Inflammatory macrophage treated with lipopolysaccharide for 4 hours (primary cell): ENCODE measurements around the gene AQP1.

ENCODE experiments used
- DNase-seq: peaks from one replicate; pipeline ENCODE4 v3.0.0-alpha.2; 2020

Gene AQP1

DNA sequence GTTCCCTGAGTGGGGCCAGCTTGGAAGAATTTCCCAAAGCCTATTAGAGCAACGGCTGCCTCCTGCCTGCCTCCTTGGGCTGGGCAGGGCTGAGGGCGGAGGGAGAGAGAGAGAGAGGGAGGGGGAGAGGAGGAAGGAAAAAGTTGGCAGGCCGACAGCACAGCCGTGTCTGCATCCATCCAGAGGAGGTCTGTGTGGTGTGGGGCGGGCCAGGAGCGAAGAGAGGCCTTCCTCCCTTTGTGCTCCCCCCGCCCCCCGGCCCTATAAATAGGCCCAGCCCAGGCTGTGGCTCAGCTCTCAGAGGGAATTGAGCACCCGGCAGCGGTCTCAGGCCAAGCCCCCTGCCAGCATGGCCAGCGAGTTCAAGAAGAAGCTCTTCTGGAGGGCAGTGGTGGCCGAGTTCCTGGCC is at the start of gene AQP1:
AQP1 (plus strand) TSS at position 293 of the 409 bp plus-strand sequence; CDS start at position 350, 57 bp downstream.
- no peak for DNase-seq

GRCh38 chr7:30862995-30863705 is 48.5 kb upstream of the AQP1 start:
- DNase-seq = no peak

- DNase-seq = no peak
Observed at GRCh38 chr7:30863706-30864035, 48.0 kb upstream of the AQP1 start.

GRCh38 chr7:30864101-30864500 is 47.6 kb upstream of the AQP1 start:
- no peak for DNase-seq

DNA sequence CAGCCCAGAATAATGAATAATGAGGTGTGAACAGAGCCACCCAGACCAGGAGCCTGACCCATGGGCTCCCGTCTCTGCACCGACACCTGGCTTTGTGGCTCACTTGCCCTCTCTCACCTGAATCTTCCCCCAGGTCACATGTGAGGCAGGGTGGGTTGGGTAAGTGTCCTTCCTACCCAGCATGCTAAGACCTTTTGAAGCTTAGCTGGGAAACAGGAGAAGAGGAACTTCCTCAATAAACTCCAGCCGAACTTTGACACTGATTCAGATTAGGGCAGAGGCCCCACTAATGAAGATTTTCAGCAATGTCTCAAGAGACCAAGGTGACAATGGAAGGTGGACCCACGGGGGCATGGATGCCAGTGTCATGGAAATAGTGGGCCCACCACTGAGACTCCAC is 46.6 kb upstream of the AQP1 start:
- DNase-seq = no peak

GRCh38 chr7:30865821-30866220 is 45.8 kb upstream of the AQP1 start:
- no peak for DNase-seq

GRCh38 chr7:30866939-30867338 is 44.7 kb upstream of the AQP1 start:
- DNase-seq = no peak

DNA sequence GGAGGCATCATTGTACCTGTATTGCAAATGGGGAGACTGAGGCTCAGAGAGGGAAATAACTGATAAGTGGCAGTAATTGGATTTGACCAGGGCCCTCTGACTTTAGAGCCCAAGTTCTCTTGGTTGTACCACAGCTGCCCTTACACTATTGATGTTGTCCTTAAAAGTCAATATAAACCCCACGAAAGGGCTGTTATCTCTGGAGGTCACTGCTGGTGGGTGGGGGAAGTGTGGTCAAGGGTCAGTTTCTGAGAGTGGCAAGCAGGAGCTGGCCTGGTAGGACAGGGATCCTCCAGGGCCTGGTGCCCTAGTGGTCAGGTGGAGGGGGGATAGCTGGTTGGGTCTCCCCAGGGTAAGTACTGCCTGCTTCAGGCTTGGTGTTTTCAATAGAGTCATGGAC is 44.2 kb upstream of the AQP1 start:
- DNase-seq = no peak

DNA sequence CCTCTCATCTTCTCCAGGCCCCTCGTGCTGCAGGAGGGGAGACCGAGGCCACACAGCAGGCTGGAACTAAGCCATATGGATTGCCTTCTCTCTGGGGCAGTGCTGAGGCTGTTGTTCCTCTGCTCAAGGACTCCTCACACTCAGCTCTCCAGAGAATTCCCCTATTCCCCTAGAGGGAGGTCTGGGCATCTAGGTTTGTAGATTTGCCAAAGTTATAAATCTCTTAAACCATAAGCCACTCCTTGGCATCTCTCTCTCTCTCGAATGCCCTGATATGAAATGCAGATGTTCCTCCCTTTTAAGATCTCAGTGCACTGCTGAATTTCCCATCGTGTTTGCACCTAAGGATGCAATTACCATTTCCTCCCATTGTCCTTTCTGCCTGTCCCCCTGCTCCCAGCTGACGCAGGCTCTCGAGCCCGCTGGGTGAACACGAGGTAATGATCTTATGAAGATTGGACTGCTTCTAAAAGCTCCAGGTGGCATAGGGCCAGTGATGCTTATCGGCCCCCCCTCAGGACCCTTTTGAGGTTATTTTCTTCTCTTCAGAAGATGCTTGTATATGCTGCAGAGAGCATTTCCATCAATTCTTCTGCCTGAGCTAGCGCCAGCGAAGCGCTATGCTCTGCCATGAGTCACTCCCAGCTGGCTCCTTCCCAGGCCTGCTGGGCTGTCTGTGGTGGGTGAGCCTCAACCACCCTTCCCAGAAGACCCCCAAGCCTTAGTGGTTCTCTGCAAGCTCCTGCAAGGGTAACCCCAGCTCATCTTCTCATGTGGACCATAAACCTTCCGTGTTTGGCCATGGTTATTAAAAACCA is 41.6 kb upstream of the AQP1 start:
- DNase-seq = no peak

DNA sequence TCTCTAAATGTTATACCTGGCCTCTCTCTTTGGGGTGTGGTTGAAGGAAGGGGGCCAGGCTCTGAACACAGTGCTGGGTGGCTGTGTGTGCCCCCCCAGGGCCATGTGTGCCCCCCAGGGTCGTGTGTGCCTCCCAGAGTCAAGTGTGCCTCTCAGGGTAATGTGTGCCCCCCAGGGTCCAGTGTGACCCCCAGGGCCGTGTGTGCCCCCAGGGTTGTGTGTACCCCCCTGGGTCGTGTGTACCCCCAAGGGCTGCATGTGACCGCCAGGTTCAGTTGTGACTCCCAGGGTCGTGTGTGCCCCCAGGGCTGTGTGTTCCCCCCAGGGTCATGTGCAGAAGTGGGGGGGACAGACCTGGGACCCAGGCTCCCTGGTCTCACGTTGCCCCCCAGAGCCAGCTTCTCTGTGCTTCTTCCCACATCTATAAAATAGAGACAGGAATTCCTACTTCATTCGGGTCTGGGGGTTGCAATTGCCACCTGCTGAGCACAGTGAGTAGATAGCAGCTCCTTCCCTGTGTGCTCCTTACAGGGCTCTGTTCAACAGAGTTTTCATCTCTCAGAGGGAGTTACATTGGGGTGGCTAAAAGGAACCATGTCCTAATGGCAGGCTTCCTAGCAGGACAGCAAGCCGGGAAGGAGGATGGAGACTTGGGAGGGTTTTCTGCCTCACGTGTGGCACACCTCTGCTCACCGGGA is 40.7 kb upstream of the AQP1 start:
- no peak for DNase-seq

GRCh38 chr7:30871655-30872054 is 40.0 kb upstream of the AQP1 start:
- DNase-seq = no peak

GRCh38 chr7:30873207-30873606 is 38.4 kb upstream of the AQP1 start:
- no peak for DNase-seq

DNA sequence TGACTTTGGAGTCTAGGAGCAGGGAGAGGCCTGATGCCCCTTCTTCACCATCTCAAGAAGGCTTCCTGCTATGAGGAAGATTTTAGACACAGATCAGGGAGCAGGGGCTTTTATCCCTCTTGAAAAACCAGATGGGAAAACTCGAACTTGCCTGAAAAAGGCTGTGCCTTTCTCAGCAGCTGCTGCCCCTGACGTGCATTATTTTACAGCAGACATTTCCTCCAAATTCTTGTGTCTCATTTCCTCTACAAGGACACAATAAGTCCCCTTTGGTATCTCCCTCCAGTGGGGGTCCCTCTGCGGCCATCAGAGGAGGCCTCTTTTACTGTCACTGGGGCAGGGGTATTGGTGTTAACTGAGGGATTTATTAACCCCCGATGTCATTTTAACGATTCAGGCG is 38.0 kb upstream of the AQP1 start:
- no peak for DNase-seq

DNA sequence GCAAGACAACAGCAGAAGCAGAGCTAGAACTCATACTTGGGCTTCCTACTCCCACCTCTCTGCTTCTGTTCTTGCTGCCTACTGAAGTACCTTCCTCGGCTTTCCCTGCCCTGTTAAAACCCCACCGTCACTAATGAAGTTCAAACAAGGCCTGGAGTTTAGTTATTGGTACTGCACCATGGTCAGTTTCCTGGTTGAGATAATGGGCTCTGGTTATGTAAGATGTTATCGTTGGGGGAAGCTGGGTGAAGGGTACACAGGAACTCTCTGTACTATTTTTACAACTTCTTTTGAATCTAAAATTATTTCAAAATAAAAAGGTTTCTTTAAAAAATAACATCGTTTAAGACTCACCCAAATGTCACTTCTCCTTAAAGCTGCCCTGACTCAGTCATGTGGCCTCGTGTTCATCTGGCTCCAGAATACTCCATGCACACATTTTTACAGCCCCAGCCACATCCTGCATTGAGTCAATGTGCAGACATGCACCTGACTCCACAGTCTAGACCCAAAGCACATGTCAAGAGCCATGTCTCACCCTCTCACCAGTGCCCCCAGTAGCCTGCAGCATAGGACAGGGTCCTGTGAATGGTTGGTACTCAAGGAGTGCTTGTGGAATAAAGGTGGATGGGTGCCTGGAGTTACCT is 36.9 kb upstream of the AQP1 start:
- peak; percentile 7 for DNase-seq

DNA sequence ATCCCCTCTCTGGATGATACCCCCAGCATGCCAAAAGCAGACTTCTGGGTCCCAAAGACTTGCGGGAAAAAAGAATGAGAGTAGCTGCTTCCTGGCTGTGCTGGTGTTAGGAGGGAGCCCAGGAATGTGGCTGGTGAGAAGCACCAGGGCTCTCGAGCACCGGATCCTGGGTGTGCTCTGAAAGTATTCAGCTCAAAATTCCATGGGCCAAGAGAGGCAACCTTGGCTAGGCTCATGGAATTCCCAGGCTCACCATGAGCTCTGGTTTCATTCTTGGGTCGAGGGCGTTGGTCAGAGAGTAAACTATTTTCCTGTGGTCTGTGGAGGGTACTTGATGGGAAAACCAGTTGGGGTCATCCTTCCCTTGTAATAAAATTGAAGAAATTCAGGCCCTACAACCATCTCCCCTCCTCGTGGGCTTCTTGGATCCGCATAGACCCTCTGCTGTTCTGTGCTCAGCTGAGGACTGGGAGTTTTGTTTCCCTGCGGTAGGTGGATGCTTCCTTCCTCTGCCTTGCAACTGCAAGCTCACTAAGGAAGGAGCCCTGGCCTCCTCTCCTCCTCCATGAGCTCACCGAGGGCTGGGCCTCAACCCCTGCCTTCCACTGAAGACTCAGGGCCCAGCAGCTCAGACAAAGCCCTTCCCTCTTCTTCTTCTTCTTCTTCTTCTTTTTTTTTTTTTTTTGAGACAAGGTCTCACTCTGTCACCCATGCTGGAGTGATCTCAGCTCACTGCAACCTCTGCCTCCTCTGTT is 34.5 kb upstream of the AQP1 start:
- DNase-seq = peak; percentile 60

- DNase-seq = no peak
Observed at GRCh38 chr7:30877993-30878392, 33.7 kb upstream of the AQP1 start.

- DNase-seq = no peak
Observed at GRCh38 chr7:30879139-30880124, 32.2 kb upstream of the AQP1 start.

GRCh38 chr7:30880125-30880720 is 31.4 kb upstream of the AQP1 start:
- peak; percentile 63 for DNase-seq

DNA sequence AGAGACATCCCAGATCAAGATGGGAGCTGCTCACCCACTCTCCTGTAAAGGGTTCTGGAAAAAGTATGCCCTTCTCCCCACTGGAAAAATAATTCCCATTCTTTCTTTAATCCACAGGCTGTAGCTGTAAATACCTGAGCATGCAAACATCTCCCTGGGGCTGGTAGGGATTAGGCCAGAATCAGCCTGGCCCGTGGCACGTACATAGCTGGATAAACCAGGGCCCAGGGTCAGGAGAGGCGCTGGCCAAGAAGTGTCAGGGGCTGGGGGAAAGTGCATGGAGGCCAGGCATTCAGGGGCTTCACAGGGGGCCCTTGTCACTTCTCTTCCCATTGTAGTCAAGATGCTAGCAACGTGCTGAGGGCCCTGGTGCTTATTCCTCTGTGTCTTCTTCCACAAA is 30.7 kb upstream of the AQP1 start:
- no peak for DNase-seq

- no peak for DNase-seq
Observed at GRCh38 chr7:30881448-30881847, 30.2 kb upstream of the AQP1 start.

DNA sequence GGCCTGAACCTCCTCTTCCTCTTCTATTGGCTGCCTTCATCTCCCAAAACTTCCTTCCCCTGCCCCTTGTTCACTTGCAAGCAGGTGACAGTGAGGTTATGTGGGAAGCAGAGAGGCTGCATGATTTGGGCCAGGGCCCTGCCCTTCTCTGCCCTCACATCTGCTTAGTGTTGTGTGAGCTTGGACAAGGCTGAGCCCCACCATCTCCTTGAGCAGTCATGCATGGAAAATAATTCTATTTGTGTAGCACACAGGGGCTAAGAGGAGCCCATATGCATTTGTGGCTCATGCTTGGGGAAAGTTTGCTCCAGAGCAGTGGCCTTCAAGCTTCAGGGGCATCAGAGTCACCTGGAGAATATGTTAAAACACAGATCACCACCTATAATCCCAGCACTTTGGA is 26.8 kb upstream of the AQP1 start:
- no peak for DNase-seq
